Ectodermal cell (in vitro differentiated cells): Measurements from ENCODE around the gene NAP1L4. TPM values are rescaled to one million over a fixed set of nuclear protein-coding genes. Genes with fewer than 3 reads are reported as not detected.

Source experiments
- H3K27ac ChIP-seq: 2 replicates; pipeline ENCODE4 v1.7.0; 2013; ENCODE audit warnings: mild to moderate bottlenecking, low read depth, low read length; ENCODE audit not compliant: insufficient read depth, poor library complexity, severe bottlenecking
- H3K27me3 ChIP-seq: 2 replicates; pipeline ENCODE4 v1.7.0; 2013; ENCODE audit warnings: mild to moderate bottlenecking, low read length; ENCODE audit not compliant: insufficient read depth, control insufficient read depth, poor library complexity, severe bottlenecking
- H3K36me3 ChIP-seq: one replicate; pipeline ENCODE4 v1.7.0; 2013; ENCODE audit warnings: low read length; ENCODE audit not compliant: control insufficient read depth, insufficient read depth
- H3K4me1 ChIP-seq: one replicate; pipeline ENCODE4 v1.7.0; 2013; ENCODE audit warnings: low read length; ENCODE audit not compliant: control insufficient read depth, insufficient read depth
- H3K4me3 ChIP-seq: 2 replicates; pipeline ENCODE4 v1.7.0; 2013; ENCODE audit warnings: low read depth, low read length, control low read depth; ENCODE audit not compliant: insufficient read depth
- H3K9me3 ChIP-seq: 2 replicates; pipeline ENCODE4 v1.7.0; 2013; ENCODE audit warnings: mild to moderate bottlenecking, low read length, moderate library complexity; ENCODE audit not compliant: control insufficient read depth
- WGBS, 2 experiments: methylation state at CpG; one replicate each; pipeline ENCODE4 v1.1.7; 2013; ENCODE audit warnings: missing lambda C conversion rate in 2 of 2; 5-methylcytosine and 5-hydroxymethylcytosine counted together
- polyA plus RNA-seq, 4 experiments: library from polyadenylated mRNA; stranded (reverse); fragments of 50-300 nt; gene quantifications; one replicate each; pipeline ENCODE4 v1.2.3, GENCODE V29; 2013

Gene NAP1L4, protein sequence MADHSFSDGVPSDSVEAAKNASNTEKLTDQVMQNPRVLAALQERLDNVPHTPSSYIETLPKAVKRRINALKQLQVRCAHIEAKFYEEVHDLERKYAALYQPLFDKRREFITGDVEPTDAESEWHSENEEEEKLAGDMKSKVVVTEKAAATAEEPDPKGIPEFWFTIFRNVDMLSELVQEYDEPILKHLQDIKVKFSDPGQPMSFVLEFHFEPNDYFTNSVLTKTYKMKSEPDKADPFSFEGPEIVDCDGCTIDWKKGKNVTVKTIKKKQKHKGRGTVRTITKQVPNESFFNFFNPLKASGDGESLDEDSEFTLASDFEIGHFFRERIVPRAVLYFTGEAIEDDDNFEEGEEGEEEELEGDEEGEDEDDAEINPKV
- 176 TPM for polyA plus RNA-seq (2013, experiment 1 of 4)
- polyA plus RNA-seq (2013, experiment 2 of 4) = 173 TPM
- 152 TPM for polyA plus RNA-seq (2013, experiment 3 of 4)
- 145 TPM for polyA plus RNA-seq (2013, experiment 4 of 4)

DNA sequence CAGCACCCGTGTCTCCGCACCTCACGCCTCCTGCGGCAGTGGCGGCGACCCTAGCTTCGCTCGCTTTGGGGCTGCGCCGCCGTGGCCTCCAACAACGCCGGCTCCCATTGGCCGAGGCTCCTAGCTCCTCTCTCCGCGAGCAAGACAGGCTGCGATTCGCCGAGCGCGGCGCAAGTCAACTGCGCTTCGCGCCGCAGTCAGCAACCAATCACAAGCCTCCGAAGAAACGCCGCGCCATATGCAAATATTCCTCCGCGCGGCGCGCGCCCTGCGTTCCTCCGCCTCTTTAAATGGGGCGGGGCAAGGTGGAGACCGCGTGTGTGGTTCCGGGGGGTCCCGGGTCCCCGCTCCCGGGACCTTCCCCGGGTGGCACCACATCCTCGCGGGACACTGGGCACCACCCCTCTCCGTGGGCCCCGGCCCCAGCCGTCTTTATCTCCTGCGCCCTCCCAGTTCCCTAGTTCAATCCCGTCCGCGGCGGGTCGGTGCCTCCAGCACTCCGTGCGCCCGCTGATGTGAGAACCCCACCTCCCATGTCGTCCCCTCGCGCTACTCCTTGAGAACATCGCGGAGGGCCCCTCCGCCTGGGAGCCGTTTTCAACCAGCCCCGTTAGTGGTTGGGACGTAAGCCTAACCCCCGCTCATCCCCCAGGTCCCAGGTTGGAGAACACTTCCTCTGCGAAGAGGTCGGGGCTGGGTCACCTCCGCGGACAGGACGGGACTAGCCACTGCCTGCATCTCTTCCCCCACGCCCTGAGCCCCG is at the start of gene NAP1L4:
Gene NAP1L4, minus strand, starts transcription at position 96 of the 763 bp plus-strand sequence. CDS start 13,109 bp downstream, outside the sequence.
- no peaks in the 10 kb centered on the region for H3K9me3 ChIP-seq
- H3K4me1 ChIP-seq = peaks cover 10% of the 10 kb centered on the region
- H3K4me3 ChIP-seq = peak within 1 kb of the TSS; percentile 86
- H3K27me3 ChIP-seq = no peaks in the 10 kb centered on the region
- 0% methylated on average over 77 of the region's 77 CpGs for WGBS, 2 experiments
- H3K36me3 ChIP-seq = no peaks in the 10 kb centered on the region
- peak within 1 kb of the TSS; percentile 70 for H3K27ac ChIP-seq

DNA sequence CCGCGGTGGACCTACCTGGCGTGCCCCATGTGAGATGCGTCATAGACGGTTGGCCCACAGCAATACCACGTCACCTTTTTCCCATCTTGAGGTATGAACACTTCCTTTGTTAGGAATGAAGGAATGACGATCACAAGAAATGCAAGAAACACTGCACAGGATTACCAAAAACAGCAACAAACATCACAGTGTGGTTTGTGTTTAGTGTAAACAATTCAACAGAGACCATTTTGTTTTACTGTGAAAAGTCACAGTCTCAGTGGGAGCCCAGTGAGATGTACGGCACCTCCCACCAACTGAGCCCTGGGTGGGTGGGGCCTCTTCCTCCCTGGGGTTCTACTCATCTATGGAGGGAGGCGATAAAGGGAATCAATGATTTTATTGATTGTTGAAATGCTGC is 48.8 kb upstream of the NAP1L4 start:
- Histone ChIP-seq H3K4me3 (no peak overlapping the region), H3K27me3 (no peaks in the 10 kb centered on the region), H3K27ac (no peak overlapping the region), H3K9me3 (no peaks in the 10 kb centered on the region), H3K4me1 (no peaks in the 10 kb centered on the region), H3K36me3 (peaks cover 12% of the 10 kb centered on the region)
- WGBS, 2 experiments = 89 to 93% methylated on average over 8 of the region's 9 CpGs

DNA sequence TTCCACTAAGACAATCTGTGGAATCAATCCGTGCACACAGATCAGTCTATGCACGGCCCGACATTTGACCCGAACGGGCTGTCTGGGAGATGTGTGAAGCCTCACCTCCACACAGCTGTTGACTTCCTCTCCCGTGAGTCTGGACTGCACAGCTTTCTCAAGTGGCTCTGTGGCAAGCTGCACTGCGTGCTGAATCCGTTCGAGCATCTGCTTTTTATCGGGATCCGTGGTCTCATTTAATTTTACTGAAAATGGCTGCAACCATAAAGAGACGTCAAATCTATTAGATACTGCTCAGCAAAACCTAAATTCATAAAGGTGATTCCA is 45.8 kb upstream of the NAP1L4 start:
- no peaks in the 10 kb centered on the region for H3K9me3 ChIP-seq
- H3K4me3 ChIP-seq = no peak overlapping the region
- H3K27ac ChIP-seq = no peak overlapping the region
- H3K27me3 ChIP-seq = no peaks in the 10 kb centered on the region
- no peaks in the 10 kb centered on the region for H3K4me1 ChIP-seq
- H3K36me3 ChIP-seq = peaks cover 12% of the 10 kb centered on the region
- 93 to 96% methylated on average over 12 of the region's 12 CpGs for WGBS, 2 experiments

DNA sequence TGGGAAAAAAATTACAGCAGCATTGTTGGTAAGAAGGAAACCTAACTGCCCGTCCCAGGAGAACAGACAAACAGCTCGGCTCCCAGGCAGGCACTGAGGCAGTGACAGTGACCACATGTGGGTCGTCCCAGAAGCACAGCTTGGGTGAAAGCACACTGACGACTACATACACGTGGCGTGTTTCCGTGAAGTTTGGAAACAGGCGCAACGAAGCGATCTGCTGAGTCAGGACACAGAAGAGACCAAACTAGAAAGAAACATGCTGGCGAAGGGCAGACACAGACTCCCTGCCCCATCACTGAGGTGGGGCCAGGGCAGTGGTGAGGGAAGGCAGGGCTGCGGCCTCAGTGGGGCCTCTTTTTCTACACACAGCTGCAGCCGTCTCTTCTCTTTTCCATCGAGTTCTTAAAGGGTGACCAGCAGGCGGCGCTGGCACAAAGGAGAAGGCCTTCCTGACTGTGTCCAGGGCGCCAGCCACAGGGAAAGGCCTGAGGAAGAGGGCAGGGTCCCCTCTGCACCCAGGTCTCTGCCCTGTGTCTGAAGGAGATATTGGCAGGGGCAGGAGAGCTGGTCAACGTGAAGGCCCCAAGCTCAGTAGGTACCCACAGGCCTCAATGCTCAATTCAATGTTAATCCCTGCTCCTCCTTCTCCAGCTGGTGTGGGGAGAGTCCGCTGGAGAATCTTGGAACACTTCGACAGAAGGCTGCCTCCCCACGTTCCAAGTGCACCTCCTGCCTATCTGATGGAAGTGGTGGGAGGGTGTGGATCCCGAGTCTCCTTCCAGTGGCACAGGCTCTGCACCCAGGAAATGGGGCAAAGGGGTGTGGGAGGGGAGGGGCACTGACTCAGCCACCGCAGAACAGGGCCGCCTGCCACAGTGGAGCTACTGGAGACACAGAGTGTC is 45.2 kb upstream of the NAP1L4 start:
- H3K36me3 ChIP-seq = peaks cover 12% of the 10 kb centered on the region
- no peaks in the 10 kb centered on the region for H3K4me1 ChIP-seq
- no peak overlapping the region for H3K4me3 ChIP-seq
- 70 to 72% methylated on average over 24 of the region's 24 CpGs for WGBS, 2 experiments
- no peaks in the 10 kb centered on the region for H3K9me3 ChIP-seq
- no peaks in the 10 kb centered on the region for H3K27me3 ChIP-seq
- H3K27ac ChIP-seq = no peak overlapping the region

DNA sequence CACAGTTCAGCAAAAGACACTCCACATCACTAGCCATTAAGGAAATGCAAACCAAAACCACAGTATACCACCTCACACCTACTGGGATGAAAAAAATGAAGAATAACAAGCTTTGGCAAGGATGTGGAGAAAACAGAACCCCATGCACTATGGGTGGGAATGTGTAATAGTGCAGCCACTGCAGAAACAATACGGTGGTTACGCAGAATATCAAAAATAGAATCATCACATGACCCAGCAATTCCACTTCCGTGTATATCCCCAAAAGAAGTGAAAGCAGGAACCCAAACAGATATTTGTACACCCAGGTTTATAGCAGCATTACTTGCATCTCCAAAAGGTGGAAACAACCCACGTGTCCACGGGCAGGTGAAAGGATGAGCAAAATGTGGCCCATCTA is 44.3 kb upstream of the NAP1L4 start:
- Histone ChIP-seq H3K27me3 (no peaks in the 10 kb centered on the region), H3K36me3 (peaks cover 12% of the 10 kb centered on the region), H3K4me3 (no peak overlapping the region), H3K4me1 (no peaks in the 10 kb centered on the region), H3K9me3 (no peaks in the 10 kb centered on the region), H3K27ac (no peak overlapping the region)
- 92 to 98% methylated on average over 5 of the region's 5 CpGs for WGBS, 2 experiments

DNA sequence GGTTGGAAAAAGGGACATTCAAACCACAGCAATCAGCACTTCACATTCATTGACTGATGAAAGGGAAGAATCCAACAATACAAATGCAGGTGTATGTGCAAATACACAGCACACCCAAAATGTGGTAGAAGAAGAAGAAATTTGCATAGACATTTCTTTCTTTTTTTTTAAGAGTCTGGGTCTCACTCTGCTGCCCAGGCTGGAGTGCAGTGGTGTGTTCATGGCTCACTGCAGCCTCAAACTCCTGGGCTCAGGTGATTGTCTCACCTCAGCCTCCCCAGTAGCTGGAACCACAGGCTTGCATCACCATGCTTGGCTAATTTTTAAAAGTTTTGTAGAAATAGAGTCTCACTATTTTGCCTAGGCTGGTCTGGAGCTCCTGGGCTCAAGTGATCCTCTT is 43.2 kb upstream of the NAP1L4 start:
- no peak overlapping the region for H3K4me3 ChIP-seq
- H3K9me3 ChIP-seq = no peaks in the 10 kb centered on the region
- no peaks in the 10 kb centered on the region for H3K27me3 ChIP-seq
- no peak overlapping the region for H3K27ac ChIP-seq
- peaks cover 12% of the 10 kb centered on the region for H3K36me3 ChIP-seq
- H3K4me1 ChIP-seq = no peaks in the 10 kb centered on the region

DNA sequence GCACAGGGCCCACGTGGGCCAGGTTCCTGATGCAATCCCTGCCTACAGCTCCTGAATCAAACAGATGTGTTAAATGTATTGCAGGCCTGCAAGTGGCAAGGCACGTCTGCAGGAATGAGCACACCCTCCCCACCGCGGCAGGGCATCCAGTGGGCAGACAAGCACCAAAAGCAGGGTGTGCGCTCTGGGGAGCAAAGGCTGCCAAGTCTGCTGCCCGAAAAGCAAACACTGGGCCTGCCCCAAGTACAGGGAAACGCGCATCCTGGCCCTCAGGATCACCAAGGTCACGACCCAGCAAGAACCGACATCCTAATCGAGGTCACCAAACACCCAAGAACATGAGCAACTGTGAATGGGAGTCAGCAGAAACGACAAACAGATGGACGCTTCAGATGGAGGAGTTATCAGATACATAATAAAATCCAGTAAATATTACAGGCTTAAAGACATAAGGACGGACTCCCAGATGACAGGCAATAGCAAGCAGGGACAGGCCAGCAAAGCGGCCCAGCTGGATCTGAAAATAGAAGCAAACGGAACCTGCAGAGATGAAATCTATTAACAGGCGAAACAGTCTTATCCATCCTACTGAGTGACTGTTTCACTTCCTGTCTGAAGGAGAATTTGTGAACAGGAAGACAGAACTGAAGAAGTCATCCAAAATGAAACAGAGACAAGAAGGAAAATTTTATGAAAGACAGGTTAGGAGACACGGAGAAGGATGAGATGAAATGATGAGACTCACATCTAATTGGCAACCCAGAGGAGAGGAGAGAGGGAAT is 38.4 kb upstream of the NAP1L4 start:
- Histone ChIP-seq H3K4me1 (no peaks in the 10 kb centered on the region), H3K27me3 (no peaks in the 10 kb centered on the region), H3K9me3 (no peaks in the 10 kb centered on the region), H3K4me3 (no peak overlapping the region), H3K27ac (no peak overlapping the region), H3K36me3 (peaks cover 13% of the 10 kb centered on the region)
- WGBS, 2 experiments = 95 to 96% methylated on average over 18 of the region's 18 CpGs

DNA sequence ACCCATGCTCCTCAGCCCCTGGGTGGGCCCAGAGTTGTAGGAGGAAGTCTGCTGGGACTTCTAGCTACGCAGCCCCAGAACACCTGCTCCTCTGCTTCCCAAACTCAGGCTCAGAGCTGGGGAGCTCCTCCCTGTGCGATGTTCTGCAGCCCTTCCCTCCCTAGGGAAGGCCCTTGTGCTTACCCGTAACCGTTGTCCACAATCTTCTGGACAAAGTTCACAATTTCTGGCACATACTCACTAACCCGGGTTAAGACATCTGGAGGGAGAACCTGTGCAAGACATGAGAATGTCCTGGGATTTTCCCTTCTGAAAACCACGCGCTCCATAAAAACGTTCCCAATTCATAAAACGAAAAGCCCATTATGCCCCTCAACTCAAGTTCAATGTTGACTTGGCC is 36.7 kb upstream of the NAP1L4 start:
- Histone ChIP-seq H3K36me3 (peaks cover 13% of the 10 kb centered on the region), H3K4me3 (no peak overlapping the region), H3K27me3 (no peaks in the 10 kb centered on the region), H3K4me1 (no peaks in the 10 kb centered on the region), H3K9me3 (no peaks in the 10 kb centered on the region), H3K27ac (no peak overlapping the region)
- WGBS, 2 experiments = 96 to 98% methylated on average over 9 of the region's 9 CpGs

DNA sequence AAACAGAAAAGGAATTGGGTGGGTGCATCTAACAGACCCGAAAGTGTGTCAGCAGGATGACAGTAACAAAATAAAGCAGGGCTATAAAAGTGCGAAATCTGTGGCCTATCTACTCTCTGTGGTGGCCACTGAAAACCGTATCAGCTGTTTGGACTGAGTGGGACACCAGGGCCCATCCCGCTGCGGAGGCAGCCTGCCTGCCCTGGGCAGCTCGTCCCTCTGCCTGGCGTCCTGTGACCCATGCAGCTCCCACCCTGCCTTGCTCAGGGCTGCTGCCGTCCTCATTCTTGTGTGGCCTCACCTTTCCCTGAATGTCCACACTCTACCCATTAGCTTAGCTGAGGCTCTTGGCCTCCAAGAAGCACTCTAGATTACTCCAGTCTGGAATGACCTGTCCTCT is 34.7 kb upstream of the NAP1L4 start:
- Histone ChIP-seq H3K27ac (no peak overlapping the region), H3K27me3 (no peaks in the 10 kb centered on the region), H3K9me3 (no peaks in the 10 kb centered on the region), H3K4me1 (no peaks in the 10 kb centered on the region), H3K36me3 (peaks cover 13% of the 10 kb centered on the region), H3K4me3 (no peak overlapping the region)
- WGBS, 2 experiments = 94% methylated on average over 8 of the region's 8 CpGs
